ENCODE measurements around the gene NDUFS2. TPM values are rescaled to one million over a fixed set of nuclear protein-coding genes. Genes with fewer than 3 reads are reported as not detected.

The NDUFS2 gene
- total and polyA plus RNA-seq, 8 donors: 9.9 to 165 (median 82.7) TPM

- no peaks in the 10 kb centered on the region for H3K9me3 ChIP-seq
- peak overlapping the region in 1 of 4 donors; percentile 32 for H3K4me3 ChIP-seq
- intact Hi-C loops (cut with DNase I; ENCODE audit: low total_unique reads): no loop called here
- H3K27ac ChIP-seq: peak overlapping the region in 4 of 5 donors; percentile 60 to 87 (median 80)
- H3K36me3 ChIP-seq: peaks cover 18 to 34% (median 25%) of the 10 kb centered on the region in 4 donors
- peaks cover 0 to 10% (median 0%) of the 10 kb centered on the region in 4 donors for H3K4me1 ChIP-seq
- no peak for DNase-seq
- 71 to 75% (median 73%) methylated on average over 5 to 6 of the region's 6 CpGs for WGBS, 5 donors
- no peaks in the 10 kb centered on the region for H3K27me3 ChIP-seq
- TF ChIP-seq POLR2A (IDR thresholded peaks at IDR 0.05) (no peak), POLR2AphosphoS5 (IDR thresholded peaks at IDR 0.05) (no peak), EP300 (IDR thresholded peaks at IDR 0.05) (no peak), CTCF (IDR thresholded peaks at IDR 0.05) (no peak)
Measured at GRCh38 chr1:161217831-161218230, 15.7 kb downstream of the NDUFS2 start.

GRCh38 chr1:161218301-161219077, 16.3 kb downstream of the NDUFS2 start:
- DNase-seq: no peak
- WGBS, 5 donors: 49 to 65% (median 60%) methylated on average over 7 to 8 of the region's 8 CpGs
- H3K27ac ChIP-seq: peak overlapping the region in 2 of 5 donors; percentile 83 to 87

GRCh38 chr1:161219078-161219892, 17.1 kb downstream of the NDUFS2 start:
- no peak overlapping the region for H3K4me3 ChIP-seq
- no peaks in the 10 kb centered on the region for H3K9me3 ChIP-seq
- H3K4me1 ChIP-seq: peaks cover 0 to 16% (median 0%) of the 10 kb centered on the region in 4 donors
- 84 to 91% (median 88%) methylated on average over 5 of the region's 5 CpGs for WGBS, 5 donors
- intact Hi-C loops (cut with DNase I; ENCODE audit: low total_unique reads): no loop called here
- peaks cover 4 to 19% (median 11%) of the 10 kb centered on the region in 4 donors for H3K36me3 ChIP-seq
- H3K27me3 ChIP-seq: no peaks in the 10 kb centered on the region
- no peak for DNase-seq
- no peak overlapping the region for H3K27ac ChIP-seq
- TF ChIP-seq CTCF (IDR thresholded peaks at IDR 0.05): no peak
- TF ChIP-seq POLR2AphosphoS5 (IDR thresholded peaks at IDR 0.05): no peak
- TF ChIP-seq EP300 (IDR thresholded peaks at IDR 0.05): no peak
- TF ChIP-seq POLR2A (IDR thresholded peaks at IDR 0.05): no peak

More at GRCh38 chr1:161218301-161219077, 16.3 kb downstream of the NDUFS2 start:
- Histone ChIP-seq H3K4me1 (peaks cover 0 to 10% (median 0%) of the 10 kb centered on the region in 4 donors), H3K9me3 (no peaks in the 10 kb centered on the region), H3K36me3 (peaks cover 12 to 27% (median 19%) of the 10 kb centered on the region in 4 donors), H3K4me3 (peak overlapping the region in 1 of 4 donors; percentile 32), H3K27me3 (no peaks in the 10 kb centered on the region)
- intact Hi-C loops (cut with DNase I; ENCODE audit: low total_unique reads): no loop called here
- TF ChIP-seq POLR2A (IDR thresholded peaks at IDR 0.05) (no peak), POLR2AphosphoS5 (IDR thresholded peaks at IDR 0.05) (no peak), EP300 (IDR thresholded peaks at IDR 0.05) (no peak), CTCF (IDR thresholded peaks at IDR 0.05) (no peak)

- TF ChIP-seq EP300 (IDR thresholded peaks at IDR 0.05) (no peak), POLR2A (IDR thresholded peaks at IDR 0.05) (no peak), CTCF (IDR thresholded peaks at IDR 0.05) (no peak), POLR2AphosphoS5 (IDR thresholded peaks at IDR 0.05) (no peak)
- Histone ChIP-seq H3K4me1 (peaks cover 0 to 23% (median 2%) of the 10 kb centered on the region in 4 donors), H3K36me3 (peaks cover 0 to 12% (median 4%) of the 10 kb centered on the region in 4 donors), H3K27ac (no peak overlapping the region), H3K9me3 (no peaks in the 10 kb centered on the region), H3K4me3 (no peak overlapping the region), H3K27me3 (no peaks in the 10 kb centered on the region)
- WGBS, 5 donors: 78 to 88% (median 81%) methylated on average over 5 of the region's 5 CpGs
- intact Hi-C loops (cut with DNase I; ENCODE audit: low total_unique reads): no loop called here
- DNase-seq: no peak
Measured at GRCh38 chr1:161220002-161220401, 17.8 kb downstream of the NDUFS2 start.

Measured in stomach (tissue), 9 donors.